SK-N-SH (cell line): ENCODE results near the gene FOXD3. TPM values are rescaled to one million over a fixed set of nuclear protein-coding genes. Genes with fewer than 3 reads are reported as not detected.

Experiments used
- CTCF ChIA-PET: fragments of 300-600, 350-600 bp; formaldehyde crosslinking; extraction: SDS; loops from one replicate; lab custom pipeline; 2021; lab: Yijun Ruan, JAX
- POLR2A ChIA-PET: fragments of 350-600 bp; sonication (Branson Sonifier 250); formaldehyde crosslinking; extraction: SDS; loops from one replicate; lab custom pipeline; 2020; ENCODE audit warnings: antibody characterized with exemption, inconsistent platforms; lab: Yijun Ruan, JAX
- DNase-seq: peaks from one replicate; pipeline ENCODE4 v3.0.0; 2012
- H2AFZ ChIP-seq: fragments of 200-600 bp; sonication (generic); 2 replicates; pipeline ENCODE4 v1.8.1; 2016; ENCODE audit warnings: antibody characterized with exemption, mild to moderate bottlenecking, low read depth
- H3F3A ChIP-seq: fragments of 200-600 bp; sonication (generic); replicated peaks from 2 replicates; pipeline ENCODE3; 2016; ENCODE audit warnings: antibody characterized with exemption, mild to moderate bottlenecking; ENCODE audit not compliant: insufficient read depth
- H3K27ac ChIP-seq, 2 experiments: fragments of 200-500 bp in 1 of 2; fragments of 200-600 bp in 1 of 2; sonication (Bioruptor generic) in 1 of 2; sonication (generic), shearing (Covaris generic) in 1 of 2; 2 replicates each; pipeline versions ENCODE4 v1.5.1 to v1.6.1; 2014 to 2016; ENCODE audit warnings: low read depth in 2 of 2, inconsistent platforms in 1 of 2, low read length in 1 of 2, mild to moderate bottlenecking in 1 of 2, mixed read lengths in 1 of 2
- H3K27me3 ChIP-seq: fragments of 200-600 bp; sonication (generic), shearing (Covaris generic); 2 replicates; pipeline ENCODE4 v1.6.1; 2016; ENCODE audit warnings: mixed run types; ENCODE audit not compliant: insufficient read depth
- H3K36me3 ChIP-seq, 2 experiments: fragments of 200-500 bp in 1 of 2; fragments of 200-600 bp in 1 of 2; sonication (Bioruptor generic) in 1 of 2; sonication (generic) in 1 of 2; replicated peaks in 1 of 2; 2 replicates each; pipeline versions ENCODE3 to v1.5.1; 2014 to 2016; ENCODE audit warnings: low read length in 1 of 2, mild to moderate bottlenecking in 1 of 2; ENCODE audit not compliant: insufficient read depth in 2 of 2, control insufficient read depth in 1 of 2
- H3K4me1 ChIP-seq, 2 experiments: fragments of 200-500 bp in 1 of 2; fragments of 200-600 bp in 1 of 2; sonication (Bioruptor generic) in 1 of 2; sonication (generic), shearing (Covaris generic) in 1 of 2; 2 replicates each; pipeline versions ENCODE4 v1.5.1 to v1.6.1; 2014 to 2016; ENCODE audit warnings: low read depth in 1 of 2, low read length in 1 of 2, mixed run types in 1 of 2; ENCODE audit not compliant: insufficient read depth in 2 of 2, control insufficient read depth in 1 of 2
- H3K4me2 ChIP-seq: fragments of 200-600 bp; sonication (generic), shearing (Covaris generic); 2 replicates; pipeline ENCODE4 v1.6.1; 2017; ENCODE audit warnings: mixed run types
- H3K4me3 ChIP-seq, 2 experiments: fragments of 200-500 bp in 1 of 2; fragments of 200-600 bp in 1 of 2; sonication (Bioruptor generic) in 1 of 2; sonication (generic), shearing (Covaris generic) in 1 of 2; 2 replicates each; pipeline versions ENCODE4 v1.5.1 to v1.8.1; 2014 to 2016; ENCODE audit warnings: low read depth in 2 of 2, inconsistent platforms in 1 of 2, low read length in 1 of 2, mild to moderate bottlenecking in 1 of 2, mixed read lengths in 1 of 2, moderate library complexity in 1 of 2
- H3K79me2 ChIP-seq: fragments of 200-600 bp; sonication (generic); 2 replicates; pipeline ENCODE4 v1.8.1; 2017; ENCODE audit warnings: mild to moderate bottlenecking; ENCODE audit not compliant: insufficient read depth
- H3K9ac ChIP-seq: fragments of 200-600 bp; sonication (generic); 2 replicates; pipeline ENCODE4 v1.6.1; 2017; ENCODE audit warnings: mixed run types
- H3K9me2 ChIP-seq: fragments of 200-600 bp; sonication (generic); 2 replicates; pipeline ENCODE4 v1.6.1; 2017; ENCODE audit warnings: mixed run types
- H3K9me3 ChIP-seq: fragments of 200-600 bp; sonication (generic); 2 replicates; pipeline ENCODE4 v1.6.1; 2017; ENCODE audit warnings: mixed run types, mild to moderate bottlenecking, moderate library complexity
- H4K20me1 ChIP-seq: fragments of 200-600 bp; sonication (generic); 2 replicates; pipeline ENCODE4 v1.6.1; 2017; ENCODE audit warnings: mild to moderate bottlenecking, mixed run types; ENCODE audit not compliant: insufficient read depth
- ELF1 ChIP-seq: IDR thresholded peaks from 2 replicates; pipeline ENCODE4 v1.4.0; 2012
- EZH2phosphoT487 ChIP-seq: fragments of 200-600 bp; sonication (generic); IDR thresholded peaks from 2 replicates; pipeline ENCODE4 v1.6.1; 2017; ENCODE audit warnings: low read depth, mixed run types, mild to moderate bottlenecking, antibody characterized with exemption, moderate library complexity, borderline replicate concordance
- FOXM1 ChIP-seq: IDR thresholded peaks from 2 replicates; pipeline ENCODE4 v1.4.0; 2012; ENCODE audit warnings: low read depth, mild to moderate bottlenecking
- JUND ChIP-seq: IDR thresholded peaks from 2 replicates; pipeline ENCODE4 v1.4.0; 2012
- MXI1 ChIP-seq: IDR thresholded peaks from 2 replicates; pipeline ENCODE4 v1.6.1; 2012; ENCODE audit warnings: mild to moderate bottlenecking, low read depth, low read length, improper control_type of control experiment
- RFX5 ChIP-seq: IDR thresholded peaks from 2 replicates; pipeline ENCODE4 v1.6.1; 2012; ENCODE audit warnings: mild to moderate bottlenecking, improper control_type of control experiment, low read length
- RXRA ChIP-seq: IDR thresholded peaks from 2 replicates; pipeline ENCODE4 v1.4.0; 2012; ENCODE audit warnings: low read depth, mild to moderate bottlenecking, borderline replicate concordance
- SIN3A ChIP-seq: IDR thresholded peaks from 2 replicates; pipeline ENCODE4 v1.6.1; 2012; ENCODE audit warnings: low read depth, mild to moderate bottlenecking, low read length, moderate library complexity, borderline replicate concordance
- WGBS: methylation state at CpG from one replicate; pipeline ENCODE4 v1.1.6; 2017; ENCODE audit warnings: low lambda C conversion rate; 5-methylcytosine and 5-hydroxymethylcytosine counted together
- polyA plus RNA-seq, 3 experiments: library from polyadenylated mRNA; depleted of rRNA; stranded (reverse); fragments of >200 nt; gene quantifications; 2 replicates each; pipeline ENCODE4 v1.2.3, GENCODE V29; 2012
- TF ChIP-seq, protein P1 (sequence below): IDR thresholded peaks from 2 replicates; pipeline ENCODE4 v1.4.0; 2012; ENCODE audit warnings: low read depth, borderline replicate concordance
- TF ChIP-seq, protein P2 (sequence below): IDR thresholded peaks from 2 replicates; pipeline ENCODE4; 2012
- TF ChIP-seq, protein P3 (sequence below): IDR thresholded peaks from 2 replicates; pipeline ENCODE4 v1.6.1; 2012; ENCODE audit warnings: mild to moderate bottlenecking, low read depth, low read length, moderate library complexity

The FOXD3 gene
- polyA plus RNA-seq, 1 of the 3 experiments (the other 2 are of a cell fraction) = not detected

DNA sequence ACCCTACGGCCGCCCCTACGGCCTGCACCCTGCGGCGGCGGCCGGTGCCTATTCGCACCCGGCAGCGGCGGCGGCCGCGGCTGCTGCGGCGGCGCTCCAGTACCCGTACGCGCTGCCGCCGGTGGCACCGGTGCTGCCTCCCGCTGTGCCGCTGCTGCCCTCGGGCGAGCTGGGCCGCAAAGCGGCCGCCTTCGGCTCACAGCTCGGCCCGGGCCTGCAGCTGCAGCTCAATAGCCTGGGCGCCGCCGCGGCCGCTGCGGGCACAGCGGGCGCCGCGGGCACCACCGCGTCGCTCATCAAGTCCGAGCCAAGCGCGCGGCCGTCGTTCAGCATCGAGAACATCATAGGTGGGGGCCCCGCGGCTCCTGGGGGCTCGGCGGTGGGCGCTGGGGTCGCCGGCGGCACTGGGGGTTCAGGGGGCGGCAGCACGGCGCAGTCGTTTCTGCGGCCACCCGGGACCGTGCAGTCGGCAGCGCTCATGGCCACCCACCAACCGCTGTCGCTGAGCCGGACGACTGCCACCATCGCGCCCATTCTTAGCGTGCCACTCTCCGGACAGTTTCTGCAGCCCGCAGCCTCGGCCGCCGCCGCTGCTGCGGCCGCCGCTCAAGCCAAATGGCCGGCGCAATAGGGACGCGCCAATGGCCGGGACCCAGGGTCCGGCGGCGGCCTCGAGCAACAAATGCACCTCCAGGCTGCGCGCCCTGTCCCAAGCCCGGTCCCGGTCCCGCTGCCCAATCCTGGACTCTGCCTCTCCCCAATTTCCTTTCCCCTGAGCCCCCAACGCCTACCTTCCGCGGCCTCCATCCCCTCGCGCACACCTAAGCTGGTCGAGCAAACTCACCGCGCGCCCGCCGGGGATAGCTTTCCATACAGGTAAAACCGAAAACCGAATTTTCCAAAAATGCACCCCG, 1.8 kb downstream of the FOXD3 start:
- no peak overlapping the region for H3K9ac ChIP-seq
- peaks cover 95% of the 10 kb centered on the region for H3K27me3 ChIP-seq
- TF ChIP-seq RXRA (no peak), EZH2phosphoT487 (peak; percentile 85; the same call in 1 of the 2 replicates)
- H3K4me3 ChIP-seq = peak overlapping the region in 1 of 2 experiments; percentile 22; a peak in 1 of 4 replicates
- H3K36me3 ChIP-seq = no peaks in the 10 kb centered on the region
- CTCF ChIA-PET = interaction anchor here (0.9 to 12.0 kb wide), 7 partner anchors 6 to 482 kb away, joined by 3 to 86 read pairs (median 3); partner anchors contain the start of gene FOXD3
- H3K4me2 ChIP-seq = no peak overlapping the region
- no peaks in the 10 kb centered on the region for H3K9me3 ChIP-seq
- H3K4me1 ChIP-seq = peaks cover 4 to 7% of the 10 kb centered on the region in 2 experiments; a peak in 2 of 4 replicates
- POLR2A ChIA-PET = interaction anchor here (1.0 kb wide), 1 partner anchor 442 kb away, joined by 3 read pairs; no protein-coding TSS in a partner anchor
- no peaks in the 10 kb centered on the region for H3F3A ChIP-seq
- peak overlapping the region; percentile 11; the same call in 1 of the 2 replicates for H2AFZ ChIP-seq
- WGBS = 19% methylated on average over 25 of the region's 114 CpGs
- no peak overlapping the region for H3K27ac ChIP-seq
- peak; percentile 59 for DNase-seq
- H3K9me2 ChIP-seq = no peaks in the 10 kb centered on the region
- H4K20me1 ChIP-seq = no peaks in the 10 kb centered on the region
- H3K79me2 ChIP-seq = no peaks in the 10 kb centered on the region

DNA sequence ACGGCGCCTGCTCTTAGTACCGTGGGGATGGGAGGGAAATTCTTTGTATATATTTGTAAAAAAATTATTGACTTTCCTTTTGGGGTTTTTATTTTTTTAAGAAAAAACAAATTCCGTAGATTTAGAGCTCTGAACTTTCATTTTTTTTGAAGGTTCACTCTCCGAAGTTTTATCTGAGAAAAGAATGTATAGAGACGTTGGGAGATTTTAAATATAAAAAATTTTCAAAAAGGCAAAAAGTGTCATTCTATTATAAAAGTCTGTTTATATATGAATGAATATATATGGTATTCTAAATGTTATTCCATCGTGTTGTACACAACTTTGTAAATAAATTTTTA, 2.4 kb downstream of the FOXD3 start:
- Histone ChIP-seq H3K9me2 (no peaks in the 10 kb centered on the region), H4K20me1 (no peaks in the 10 kb centered on the region), H3K27me3 (peaks cover 95% of the 10 kb centered on the region), H3K36me3 (no peaks in the 10 kb centered on the region), H3K9ac (no peak overlapping the region), H3K4me2 (no peak overlapping the region), H3K4me1 (peaks cover 4 to 7% of the 10 kb centered on the region in 2 experiments; a peak in 2 of 4 replicates)
- ChIA-PET POLR2A (no interaction called here), CTCF (interaction anchor here (1.0 to 12.0 kb wide), 5 partner anchors 7 to 319 kb away, joined by 3 to 86 read pairs (median 4); partner anchors contain the start of gene FOXD3)
- DNase-seq = no peak
- WGBS = 10% methylated on average over 7 of the region's 7 CpGs
- TF ChIP-seq, protein P1, sequence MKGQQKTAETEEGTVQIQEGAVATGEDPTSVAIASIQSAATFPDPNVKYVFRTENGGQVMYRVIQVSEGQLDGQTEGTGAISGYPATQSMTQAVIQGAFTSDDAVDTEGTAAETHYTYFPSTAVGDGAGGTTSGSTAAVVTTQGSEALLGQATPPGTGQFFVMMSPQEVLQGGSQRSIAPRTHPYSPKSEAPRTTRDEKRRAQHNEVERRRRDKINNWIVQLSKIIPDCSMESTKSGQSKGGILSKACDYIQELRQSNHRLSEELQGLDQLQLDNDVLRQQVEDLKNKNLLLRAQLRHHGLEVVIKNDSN = no peak
- TF ChIP-seq RFX5 (no peak), ELF1 (no peak), FOXM1 (no peak), SIN3A (no peak), MXI1 (no peak), JUND (no peak)
- TF ChIP-seq, protein P2, sequence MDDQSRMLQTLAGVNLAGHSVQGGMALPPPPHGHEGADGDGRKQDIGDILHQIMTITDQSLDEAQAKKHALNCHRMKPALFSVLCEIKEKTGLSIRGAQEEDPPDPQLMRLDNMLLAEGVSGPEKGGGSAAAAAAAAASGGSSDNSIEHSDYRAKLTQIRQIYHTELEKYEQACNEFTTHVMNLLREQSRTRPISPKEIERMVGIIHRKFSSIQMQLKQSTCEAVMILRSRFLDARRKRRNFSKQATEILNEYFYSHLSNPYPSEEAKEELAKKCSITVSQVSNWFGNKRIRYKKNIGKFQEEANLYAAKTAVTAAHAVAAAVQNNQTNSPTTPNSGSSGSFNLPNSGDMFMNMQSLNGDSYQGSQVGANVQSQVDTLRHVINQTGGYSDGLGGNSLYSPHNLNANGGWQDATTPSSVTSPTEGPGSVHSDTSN = no peak
- TF ChIP-seq, protein P3, sequence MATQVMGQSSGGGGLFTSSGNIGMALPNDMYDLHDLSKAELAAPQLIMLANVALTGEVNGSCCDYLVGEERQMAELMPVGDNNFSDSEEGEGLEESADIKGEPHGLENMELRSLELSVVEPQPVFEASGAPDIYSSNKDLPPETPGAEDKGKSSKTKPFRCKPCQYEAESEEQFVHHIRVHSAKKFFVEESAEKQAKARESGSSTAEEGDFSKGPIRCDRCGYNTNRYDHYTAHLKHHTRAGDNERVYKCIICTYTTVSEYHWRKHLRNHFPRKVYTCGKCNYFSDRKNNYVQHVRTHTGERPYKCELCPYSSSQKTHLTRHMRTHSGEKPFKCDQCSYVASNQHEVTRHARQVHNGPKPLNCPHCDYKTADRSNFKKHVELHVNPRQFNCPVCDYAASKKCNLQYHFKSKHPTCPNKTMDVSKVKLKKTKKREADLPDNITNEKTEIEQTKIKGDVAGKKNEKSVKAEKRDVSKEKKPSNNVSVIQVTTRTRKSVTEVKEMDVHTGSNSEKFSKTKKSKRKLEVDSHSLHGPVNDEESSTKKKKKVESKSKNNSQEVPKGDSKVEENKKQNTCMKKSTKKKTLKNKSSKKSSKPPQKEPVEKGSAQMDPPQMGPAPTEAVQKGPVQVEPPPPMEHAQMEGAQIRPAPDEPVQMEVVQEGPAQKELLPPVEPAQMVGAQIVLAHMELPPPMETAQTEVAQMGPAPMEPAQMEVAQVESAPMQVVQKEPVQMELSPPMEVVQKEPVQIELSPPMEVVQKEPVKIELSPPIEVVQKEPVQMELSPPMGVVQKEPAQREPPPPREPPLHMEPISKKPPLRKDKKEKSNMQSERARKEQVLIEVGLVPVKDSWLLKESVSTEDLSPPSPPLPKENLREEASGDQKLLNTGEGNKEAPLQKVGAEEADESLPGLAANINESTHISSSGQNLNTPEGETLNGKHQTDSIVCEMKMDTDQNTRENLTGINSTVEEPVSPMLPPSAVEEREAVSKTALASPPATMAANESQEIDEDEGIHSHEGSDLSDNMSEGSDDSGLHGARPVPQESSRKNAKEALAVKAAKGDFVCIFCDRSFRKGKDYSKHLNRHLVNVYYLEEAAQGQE = no peak
- TF ChIP-seq, all 33 proteins: peak for 0
- H2AFZ ChIP-seq = no peak overlapping the region
- no peaks in the 10 kb centered on the region for H3K79me2 ChIP-seq
- no peak overlapping the region for H3K27ac ChIP-seq
- H3K4me3 ChIP-seq = no peak overlapping the region
- no peaks in the 10 kb centered on the region for H3F3A ChIP-seq
- no peaks in the 10 kb centered on the region for H3K9me3 ChIP-seq
